ENCODE results near the gene SPIB.
"Not testable (repeated sequence)": the region's sequence is repeated elsewhere in the genome, so short reads cannot be mapped to it uniquely, and the experiment has no call there.

SPIB gene

DNA sequence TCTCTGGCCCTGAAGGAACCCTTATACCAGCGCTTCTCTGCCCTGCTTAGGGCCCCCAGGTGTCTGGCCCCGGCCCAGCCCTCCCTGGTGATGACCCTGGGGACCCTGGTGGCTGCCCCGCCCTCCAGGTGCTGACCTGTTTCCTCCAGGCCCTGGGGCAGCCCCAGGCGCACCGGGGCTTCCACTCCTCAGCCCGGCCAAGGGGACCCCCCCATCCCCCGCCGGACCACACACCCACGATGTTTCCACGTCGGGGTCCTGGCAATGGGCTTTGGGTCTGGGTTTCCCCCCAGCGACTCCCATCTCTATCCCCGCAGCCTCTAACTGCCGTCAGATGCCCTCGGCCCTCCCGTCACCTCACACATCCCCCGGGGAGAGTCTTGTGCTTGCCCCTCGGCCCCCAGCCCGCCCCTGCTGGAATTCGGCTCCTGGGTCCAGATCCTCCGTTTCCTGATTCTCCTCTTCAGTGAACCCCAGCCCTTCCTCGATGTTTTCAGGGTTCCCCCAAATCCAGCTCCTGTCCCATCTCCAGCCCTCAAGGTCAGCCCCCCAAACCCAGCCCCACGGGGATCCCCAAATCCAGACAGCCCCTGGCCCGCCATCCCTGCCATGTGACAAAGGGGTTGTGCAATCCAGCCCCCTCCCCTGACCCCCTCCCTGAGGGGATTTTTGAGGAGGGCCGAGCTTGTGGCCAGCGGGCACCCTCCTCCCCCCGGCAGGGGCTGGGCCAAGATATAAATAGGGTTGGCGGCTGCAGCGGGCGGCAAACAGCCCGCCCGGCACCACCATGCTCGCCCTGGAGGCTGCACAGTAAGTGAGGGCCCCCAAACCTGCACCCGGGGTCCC, at the start of gene SPIB:
TSS of gene SPIB (plus strand) at position 763 of the 846 bp plus-strand sequence. CDS start at position 788, 25 bp downstream.
- DNase-seq (ENCODE audit: low read depth in 2 of 2), result no peak

DNA sequence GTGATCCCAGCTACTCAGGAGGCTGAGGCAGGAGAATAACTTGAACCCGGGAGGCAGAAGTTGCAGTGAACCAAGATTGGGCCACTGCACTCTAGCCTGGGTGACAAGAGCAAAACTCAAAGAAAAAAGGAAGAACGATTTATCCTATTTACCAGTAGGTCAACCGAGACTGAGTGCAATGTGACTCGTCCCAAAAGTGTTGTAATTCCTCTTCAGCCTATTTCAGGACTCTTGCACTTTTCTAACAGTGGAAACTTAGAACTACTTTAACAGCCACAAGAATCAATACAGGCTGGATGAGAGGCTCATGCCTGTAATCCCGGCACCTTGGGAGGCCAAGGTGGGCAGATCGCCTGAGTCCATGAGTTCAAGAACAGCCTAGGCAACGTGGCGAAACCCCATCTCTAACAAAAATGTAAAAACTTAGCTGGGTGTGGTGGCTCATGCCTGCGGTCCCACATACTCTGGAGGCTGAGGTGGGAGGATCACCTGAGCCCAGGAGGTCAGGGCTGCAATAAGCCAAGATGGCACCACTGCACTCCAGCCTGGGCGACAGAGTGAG, 46.7 kb upstream of the SPIB start:
- DNase-seq (ENCODE audit: low read depth in 2 of 2), result no peak

DNA sequence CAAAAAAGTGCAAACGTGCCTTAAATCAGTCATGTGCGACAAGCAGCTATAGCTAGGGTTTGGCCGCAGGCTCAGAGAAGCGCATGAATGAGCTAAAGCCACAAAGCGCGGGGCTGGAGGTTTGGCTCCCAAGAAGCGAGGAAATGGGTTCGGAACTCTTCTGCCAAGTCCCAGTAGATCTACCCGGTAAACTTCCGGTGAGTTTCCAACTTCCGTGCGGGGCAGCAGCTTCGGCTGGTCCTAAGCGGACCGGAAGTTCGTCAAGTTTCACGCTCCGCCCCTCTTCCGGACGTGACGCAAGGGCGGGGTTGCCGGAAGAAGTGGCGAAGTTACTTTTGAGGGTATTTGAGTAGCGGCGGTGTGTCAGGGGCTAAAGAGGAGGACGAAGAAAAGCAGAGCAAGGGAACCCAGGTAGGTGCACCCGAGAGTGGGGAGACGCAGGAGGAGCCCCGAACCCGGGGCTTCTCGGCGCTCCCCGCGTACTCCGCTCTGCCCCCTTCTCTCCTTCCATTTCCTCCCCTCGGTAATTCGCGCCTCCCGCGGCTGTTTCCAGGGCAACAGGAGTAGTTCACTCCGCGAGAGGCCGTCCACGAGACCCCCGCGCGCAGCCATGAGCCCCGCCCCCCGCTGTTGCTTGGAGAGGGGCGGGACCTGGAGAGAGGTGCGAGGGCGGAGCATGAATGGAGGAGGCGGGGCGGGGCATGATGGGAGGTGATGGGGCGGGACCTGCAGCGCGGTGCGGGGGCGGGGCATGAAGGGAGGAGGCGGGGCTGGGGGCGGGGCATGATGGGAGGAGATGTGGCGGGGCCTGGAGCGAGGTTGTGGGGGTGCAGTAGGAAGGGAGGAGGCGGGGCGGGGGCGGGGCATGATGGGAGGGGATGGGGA, 42.3 kb upstream of the SPIB start, which contains the start of gene NR1H2:
TSS of gene NR1H2 (plus strand) at position 292 of the 885 bp plus-strand sequence. CDS start 1,149 bp downstream, outside the sequence.
- DNase-seq (ENCODE audit: low read depth in 2 of 2), result peak; percentile 85 to 90

DNA sequence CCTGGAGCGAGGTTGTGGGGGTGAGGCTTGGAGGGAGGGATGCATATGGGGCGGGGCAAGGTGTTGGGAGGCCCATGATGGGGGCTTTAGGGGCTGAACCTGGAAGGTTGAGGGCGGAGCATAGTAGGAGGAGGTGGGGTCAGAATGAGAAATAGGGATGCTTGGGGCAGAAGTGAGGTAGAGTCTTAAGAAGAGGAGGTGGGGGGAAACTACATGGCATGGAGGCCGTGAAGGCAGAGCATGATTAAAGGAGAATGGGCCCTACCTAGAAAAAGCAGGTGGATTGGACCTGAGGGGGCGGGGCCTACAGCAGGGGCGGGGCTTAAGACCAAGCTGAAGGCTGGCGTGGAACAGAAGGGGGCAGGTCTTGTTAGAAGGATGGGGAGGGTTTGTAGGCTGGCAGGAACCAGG, 41.7 kb upstream of the SPIB start:
- peak in 1 of 2 donors; percentile 35 for DNase-seq (ENCODE audit: low read depth in 2 of 2)

DNA sequence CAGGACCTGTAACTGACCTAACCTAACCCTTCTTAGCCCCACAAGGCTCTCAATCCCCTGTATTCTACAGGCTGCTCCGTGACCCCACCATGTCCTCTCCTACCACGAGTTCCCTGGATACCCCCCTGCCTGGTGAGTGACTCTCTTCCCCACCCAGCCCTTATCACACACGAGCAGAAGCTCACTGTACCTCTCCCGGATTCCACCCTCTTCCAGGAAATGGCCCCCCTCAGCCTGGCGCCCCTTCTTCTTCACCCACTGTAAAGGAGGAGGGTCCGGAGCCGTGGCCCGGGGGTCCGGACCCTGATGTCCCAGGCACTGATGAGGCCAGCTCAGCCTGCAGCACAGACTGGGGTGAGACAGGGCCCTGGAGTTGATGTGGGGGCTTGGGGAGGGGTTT, 41.2 kb upstream of the SPIB start:
- no peak for DNase-seq (ENCODE audit: low read depth in 2 of 2)

DNA sequence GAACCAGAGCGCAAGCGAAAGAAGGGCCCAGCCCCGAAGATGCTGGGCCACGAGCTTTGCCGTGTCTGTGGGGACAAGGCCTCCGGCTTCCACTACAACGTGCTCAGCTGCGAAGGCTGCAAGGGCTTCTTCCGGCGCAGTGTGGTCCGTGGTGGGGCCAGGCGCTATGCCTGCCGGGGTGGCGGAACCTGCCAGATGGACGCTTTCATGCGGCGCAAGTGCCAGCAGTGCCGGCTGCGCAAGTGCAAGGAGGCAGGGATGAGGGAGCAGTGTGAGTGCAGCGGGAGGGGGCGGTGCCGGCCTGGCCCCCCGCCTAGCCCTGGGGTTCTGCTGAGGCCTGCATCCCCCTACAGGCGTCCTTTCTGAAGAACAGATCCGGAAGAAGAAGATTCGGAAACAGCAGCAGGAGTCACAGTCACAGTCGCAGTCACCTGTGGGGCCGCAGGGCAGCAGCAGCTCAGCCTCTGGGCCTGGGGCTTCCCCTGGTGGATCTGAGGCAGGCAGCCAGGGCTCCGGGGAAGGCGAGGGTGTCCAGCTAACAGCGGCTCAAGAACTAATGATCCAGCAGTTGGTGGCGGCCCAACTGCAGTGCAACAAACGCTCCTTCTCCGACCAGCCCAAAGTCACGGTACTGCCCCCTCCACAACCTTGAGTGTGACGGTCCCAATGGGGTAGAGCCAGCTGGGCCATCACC, 40.4 kb upstream of the SPIB start:
- no peak for DNase-seq (ENCODE audit: low read depth in 2 of 2)

DNA sequence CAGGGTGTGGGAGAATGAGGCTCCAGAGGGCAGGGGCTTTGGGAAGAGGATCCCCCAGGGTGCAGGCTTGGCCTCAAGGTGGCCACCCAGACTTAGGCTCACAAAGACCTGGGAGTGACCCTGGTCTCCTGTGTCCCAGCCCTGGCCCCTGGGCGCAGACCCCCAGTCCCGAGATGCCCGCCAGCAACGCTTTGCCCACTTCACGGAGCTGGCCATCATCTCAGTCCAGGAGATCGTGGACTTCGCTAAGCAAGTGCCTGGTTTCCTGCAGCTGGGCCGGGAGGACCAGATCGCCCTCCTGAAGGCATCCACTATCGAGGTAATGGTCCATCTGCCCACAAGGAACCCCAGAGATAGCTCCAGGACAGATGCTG, 39.9 kb upstream of the SPIB start:
- no peak for DNase-seq (ENCODE audit: low read depth in 2 of 2)

DNA sequence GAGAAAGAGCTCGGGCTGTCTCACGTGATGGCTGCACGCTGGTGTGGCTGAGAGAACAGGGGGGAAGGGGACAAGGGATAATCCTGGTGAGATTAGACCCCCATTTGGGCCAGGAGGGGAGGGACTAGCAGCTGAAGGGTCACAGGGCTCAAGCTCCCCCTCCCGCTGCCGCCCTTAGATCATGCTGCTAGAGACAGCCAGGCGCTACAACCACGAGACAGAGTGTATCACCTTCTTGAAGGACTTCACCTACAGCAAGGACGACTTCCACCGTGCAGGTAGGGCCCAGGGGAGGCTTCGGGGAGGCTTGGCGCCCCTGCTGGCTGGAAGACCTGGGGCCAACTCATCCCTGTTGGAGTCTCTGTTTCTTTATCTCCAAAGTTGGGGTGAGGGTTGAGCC, 39.1 kb upstream of the SPIB start:
- DNase-seq (ENCODE audit: low read depth in 2 of 2), result no peak

DNA sequence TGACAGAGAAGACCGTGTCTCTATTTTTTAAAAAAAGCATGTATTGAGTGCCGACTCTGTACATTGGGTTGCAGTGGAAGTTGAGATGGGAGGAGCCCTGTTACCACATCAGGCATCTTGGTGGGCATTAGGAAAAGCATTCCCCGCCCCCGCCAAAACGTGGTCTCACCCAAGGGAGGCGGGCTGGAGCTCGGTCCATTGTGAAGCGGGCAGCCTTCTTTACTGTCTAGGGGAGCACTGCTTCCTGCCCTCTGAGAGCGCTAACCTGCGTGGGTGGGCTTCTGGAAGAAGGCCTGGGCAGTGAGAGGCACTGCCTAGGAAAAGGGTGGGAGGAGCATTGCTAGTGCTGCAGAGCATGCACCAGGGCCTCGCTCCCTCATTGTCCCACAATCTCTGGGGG, 38.6 kb upstream of the SPIB start:
- no peak for DNase-seq (ENCODE audit: low read depth in 2 of 2)

DNA sequence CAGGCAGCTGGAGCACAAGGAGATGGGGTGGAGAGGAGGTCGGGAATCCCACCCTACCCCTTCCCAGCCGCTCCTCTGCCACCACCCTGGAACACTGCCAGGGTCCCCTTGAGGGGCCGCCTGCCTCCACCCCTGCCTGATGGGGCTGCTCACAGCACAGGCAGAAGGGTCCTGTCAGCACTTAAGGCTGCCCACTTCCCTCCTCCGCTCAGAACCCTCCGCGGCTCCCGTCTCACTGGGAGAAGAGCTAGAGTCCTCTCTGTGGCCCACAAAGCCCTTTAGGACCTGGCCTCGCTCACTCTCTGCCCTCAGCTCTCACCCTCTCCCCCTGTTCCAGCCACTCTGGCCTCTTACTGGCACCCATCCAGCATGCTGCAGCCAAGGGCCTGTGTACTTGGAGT, 38.0 kb upstream of the SPIB start:
- DNase-seq (ENCODE audit: low read depth in 2 of 2), result no peak

DNA sequence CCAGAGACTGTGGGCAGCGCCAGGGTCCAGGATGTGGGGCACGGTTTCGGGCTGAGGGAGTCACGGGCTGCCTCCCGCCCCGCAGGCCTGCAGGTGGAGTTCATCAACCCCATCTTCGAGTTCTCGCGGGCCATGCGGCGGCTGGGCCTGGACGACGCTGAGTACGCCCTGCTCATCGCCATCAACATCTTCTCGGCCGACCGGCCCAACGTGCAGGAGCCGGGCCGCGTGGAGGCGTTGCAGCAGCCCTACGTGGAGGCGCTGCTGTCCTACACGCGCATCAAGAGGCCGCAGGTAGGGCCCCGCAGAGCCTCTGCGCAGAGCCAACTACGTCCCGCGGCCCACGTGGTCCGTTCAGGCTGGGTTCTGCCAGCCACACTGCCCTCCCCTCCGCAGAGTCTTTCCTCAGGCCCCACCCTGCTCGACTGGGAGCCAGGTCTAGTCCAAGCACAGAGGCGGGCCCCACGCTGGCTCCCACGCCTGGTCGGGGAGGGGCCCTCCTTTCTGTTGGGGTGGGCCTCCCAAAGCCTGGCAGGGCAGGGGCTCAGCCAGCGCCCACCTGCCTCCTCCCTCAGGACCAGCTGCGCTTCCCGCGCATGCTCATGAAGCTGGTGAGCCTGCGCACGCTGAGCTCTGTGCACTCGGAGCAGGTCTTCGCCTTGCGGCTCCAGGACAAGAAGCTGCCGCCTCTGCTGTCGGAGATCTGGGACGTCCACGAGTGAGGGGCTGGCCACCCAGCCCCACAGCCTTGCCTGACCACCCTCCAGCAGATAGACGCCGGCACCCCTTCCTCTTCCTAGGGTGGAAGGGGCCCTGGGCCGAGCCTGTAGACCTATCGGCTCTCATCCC, 36.6 kb upstream of the SPIB start:
- DNase-seq (ENCODE audit: low read depth in 2 of 2), result no peak

DNA sequence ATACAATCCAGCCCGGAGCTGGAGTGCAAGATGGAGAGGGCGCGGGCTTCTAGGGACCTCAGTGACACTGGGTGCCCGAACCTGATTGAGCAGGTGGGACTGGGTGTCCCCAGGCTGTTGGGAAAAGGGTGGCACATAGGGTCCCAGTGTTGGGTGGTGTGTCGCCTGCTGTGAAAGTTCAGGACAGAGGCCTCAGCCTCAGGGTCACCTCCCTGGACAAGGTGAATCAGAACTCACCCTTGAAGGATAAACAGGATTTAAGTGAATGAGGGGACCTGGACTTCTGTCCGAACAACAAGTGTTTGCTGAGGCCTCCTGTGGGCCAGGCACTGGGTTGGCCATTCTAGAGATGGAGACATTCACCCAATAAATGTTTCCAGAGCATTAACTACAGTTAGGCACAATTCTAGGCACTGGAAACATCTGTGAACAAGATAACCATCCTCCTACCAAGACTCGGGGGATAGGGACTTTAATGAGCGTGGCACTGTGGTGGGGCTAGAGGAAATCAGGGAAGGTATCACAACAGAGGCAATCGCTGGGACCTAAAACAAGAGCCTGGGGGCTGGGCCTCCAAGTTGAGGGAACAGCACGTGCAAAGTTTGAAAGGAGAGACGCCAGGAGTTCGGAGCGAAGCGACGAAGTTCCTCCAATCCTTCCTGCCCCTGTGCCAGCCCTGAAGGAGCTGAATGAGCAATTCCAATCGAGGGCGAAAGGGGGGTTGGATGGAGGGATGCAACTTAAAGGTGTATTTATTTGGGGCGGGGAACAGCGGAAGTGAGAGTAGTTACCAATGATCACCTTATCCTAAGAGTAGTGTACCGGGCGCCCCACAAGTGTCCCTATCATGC, 35.5 kb upstream of the SPIB start:
- DNase-seq (ENCODE audit: low read depth in 2 of 2), result no peak

DNA sequence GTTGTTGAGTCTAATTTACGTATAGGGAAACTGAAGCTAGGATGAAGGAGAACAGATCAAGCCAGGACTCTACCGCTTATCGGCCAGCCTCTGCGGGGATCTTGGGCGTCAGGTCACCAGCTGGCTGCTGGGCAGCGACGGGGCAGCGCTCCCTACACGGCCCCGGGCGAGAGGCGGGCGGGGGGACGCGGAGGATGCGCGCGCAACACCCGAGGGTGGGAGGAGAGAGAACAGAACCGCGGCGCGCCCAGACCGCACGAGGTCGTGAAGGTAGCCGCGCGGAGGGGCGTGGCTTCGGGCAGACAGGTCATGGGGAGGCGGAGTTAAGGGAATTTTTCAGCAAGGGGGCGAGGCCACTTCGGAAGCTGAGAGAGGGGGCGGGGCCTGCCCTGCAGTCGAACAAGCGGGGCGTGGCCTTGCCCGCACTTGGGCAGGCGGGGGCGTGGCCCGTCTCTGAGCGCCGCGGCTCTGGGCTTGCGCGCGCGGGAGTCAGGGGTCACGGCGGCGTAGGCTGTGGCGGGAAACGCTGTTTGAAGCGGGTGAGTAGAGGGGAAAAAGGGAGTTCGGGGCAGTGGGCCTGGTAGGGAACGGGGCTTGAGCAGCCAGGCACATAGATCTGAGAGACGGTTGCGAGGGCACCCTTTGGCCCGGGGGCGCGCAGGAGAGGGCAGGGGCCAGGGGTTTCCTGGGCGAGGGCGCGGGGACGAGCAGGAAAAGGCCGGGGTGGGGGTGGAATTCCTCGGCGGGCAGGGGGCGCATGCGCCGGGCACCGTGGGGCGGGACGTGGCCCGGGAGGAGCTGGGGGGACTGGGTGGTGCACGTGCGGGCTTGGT, 34.7 kb upstream of the SPIB start, which contains the start of gene POLD1:
TSS of gene POLD1 (plus strand) at position 496 of the 833 bp plus-strand sequence. CDS start 14,505 bp downstream, outside the sequence.
- peak; percentile 98 for DNase-seq (ENCODE audit: low read depth in 2 of 2)

DNA sequence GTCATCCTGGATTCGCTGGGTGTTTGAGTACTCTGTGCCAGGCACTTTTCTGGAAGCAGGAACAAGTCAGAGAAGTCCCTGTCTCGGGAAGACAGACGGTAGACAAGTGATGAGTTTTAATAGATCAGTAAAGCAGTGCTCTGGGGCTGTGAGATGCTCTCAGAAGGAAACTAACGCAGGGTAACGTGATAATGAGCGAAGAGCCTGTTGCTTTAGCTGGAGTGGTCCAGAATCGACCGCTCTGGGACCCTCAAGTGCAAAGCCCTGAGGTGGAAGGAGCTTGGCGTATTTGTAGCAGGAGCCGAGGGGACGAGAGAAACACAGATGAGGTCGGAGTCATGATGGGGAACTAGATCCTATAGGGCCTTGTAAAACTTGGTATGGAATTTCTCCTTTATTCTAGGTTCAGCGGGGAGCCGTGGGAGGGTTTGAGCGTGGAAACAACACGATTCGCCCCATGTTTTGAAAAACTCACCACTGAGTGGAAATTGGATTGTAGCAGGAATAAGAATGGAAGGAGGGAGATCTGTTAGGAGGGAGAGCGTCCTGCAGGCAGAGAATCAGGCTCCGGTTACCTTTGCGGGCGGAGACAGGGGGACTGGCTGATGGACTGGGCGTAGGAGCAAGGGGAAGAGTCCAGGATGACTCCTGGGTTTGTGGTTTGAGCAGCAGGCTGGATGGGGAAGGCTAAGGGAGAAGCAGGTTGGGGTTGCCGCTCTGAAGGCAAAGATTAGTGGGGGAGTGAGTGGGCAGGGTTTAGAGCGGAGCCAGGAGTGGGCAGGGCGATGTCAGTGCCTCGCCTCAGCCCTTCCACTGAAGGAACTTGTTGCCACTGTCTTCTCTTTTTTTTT, 33.8 kb upstream of the SPIB start:
- DNase-seq (ENCODE audit: low read depth in 2 of 2), result no peak

DNA sequence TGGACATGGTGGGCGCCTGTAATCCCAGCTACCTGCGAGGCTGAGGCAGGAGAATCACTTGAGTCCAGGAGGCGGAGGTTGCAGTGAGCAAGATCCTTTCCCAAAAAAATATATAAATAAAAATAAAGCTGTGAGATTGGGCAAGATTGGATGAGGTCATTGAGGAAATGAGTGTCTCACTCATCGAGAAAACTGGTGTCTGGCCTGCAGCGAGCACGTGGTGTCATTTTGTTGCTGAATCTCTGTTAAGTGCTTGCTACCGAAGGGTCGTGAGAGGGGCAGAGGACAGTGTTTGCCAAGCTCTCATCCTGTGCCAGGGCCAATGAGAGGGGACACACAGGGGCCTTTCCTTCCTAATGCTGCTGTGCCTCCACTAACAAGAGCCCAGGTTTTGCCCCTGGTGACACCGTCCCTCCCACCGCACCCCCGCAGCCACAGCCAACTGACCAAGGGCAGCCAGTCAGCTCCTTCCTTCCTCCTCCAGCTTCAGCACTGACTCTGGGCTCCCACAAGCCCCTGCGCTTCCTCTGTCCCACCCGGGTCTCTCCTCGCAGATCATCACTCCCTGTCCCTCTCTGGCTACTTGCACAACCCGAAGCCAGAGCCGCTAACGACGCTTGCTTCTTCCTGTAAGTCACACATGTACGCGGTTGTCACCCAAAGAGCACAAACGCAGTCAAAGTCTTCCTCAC, 31.4 kb upstream of the SPIB start:
- DNase-seq (ENCODE audit: low read depth in 2 of 2), result no peak

DNA sequence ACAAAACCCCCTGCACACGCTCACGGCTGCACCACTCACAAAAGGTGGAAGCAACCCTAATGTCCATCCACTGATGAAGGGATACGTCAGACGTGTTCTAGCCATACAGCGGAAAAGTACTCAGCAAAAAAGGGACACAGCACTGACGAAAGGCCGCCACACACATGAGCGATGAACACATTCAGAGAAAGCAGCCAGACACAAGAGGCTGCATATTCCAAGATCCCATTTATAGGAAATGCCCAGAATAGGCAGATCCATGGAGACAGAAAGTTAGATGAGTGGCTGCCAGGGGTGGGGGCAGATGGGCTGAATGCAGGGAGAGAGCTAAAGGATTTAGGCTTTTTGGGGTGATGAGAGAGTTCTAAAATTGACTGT, 30.9 kb upstream of the SPIB start:
- DNase-seq (ENCODE audit: low read depth in 2 of 2), result no peak

DNA sequence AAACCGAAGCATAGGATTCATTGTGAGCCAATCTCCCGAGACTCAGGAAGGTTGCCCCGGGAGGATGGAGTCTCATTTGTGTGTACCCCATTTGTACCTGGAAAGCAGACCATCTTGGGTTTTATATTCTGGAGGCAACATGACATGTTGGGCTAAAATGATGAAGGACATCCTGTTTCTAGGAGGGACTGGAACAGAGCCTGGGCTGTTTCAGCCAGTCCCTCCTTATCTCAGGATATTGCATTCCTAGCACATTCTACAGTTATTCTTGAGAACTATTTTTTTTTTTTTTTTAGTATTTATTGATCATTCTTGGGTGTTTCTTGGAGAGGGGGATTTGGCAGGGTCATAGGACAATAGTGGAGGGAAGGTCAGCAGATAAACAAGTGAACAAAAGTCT, 28.4 kb upstream of the SPIB start:
- not testable (repeated sequence) for DNase-seq (ENCODE audit: low read depth in 2 of 2)

All from activated CD8-positive, alpha-beta memory T cell treated with anti-CD3 and anti-CD28 coated beads for 4 hours (primary cell).